Activated naive CD8-positive, alpha-beta T cell treated with anti-CD3 and anti-CD28 coated beads for 36 hours (primary cell): ENCODE results near the gene STEAP3. TPM values are rescaled to one million over a fixed set of nuclear protein-coding genes. Genes with fewer than 3 reads are reported as not detected.

Experiments used
- DNase-seq: peaks from one replicate; pipeline ENCODE4 v3.0.0; 2021
- H3K27ac Mint-ChIP-seq: one replicate; pipeline ENCODE4 v1.8.0; 2022; ENCODE audit warnings: mild to moderate bottlenecking, moderate library complexity, mixed read lengths
- H3K27me3 Mint-ChIP-seq: one replicate; pipeline ENCODE4 v1.8.0; 2022; ENCODE audit warnings: mild to moderate bottlenecking, mixed read lengths
- H3K36me3 Mint-ChIP-seq: one replicate; pipeline ENCODE4 v1.8.0; 2021; ENCODE audit warnings: mild to moderate bottlenecking, mixed read lengths
- H3K4me1 Mint-ChIP-seq: one replicate; pipeline ENCODE4 v1.8.0; 2021; ENCODE audit warnings: mixed read lengths
- H3K4me3 Mint-ChIP-seq: one replicate; pipeline ENCODE4 v1.8.0; 2022; ENCODE audit warnings: mild to moderate bottlenecking, moderate library complexity, mixed read lengths
- H3K9me3 Mint-ChIP-seq: one replicate; pipeline ENCODE4 v1.8.0; 2022; ENCODE audit warnings: mixed read lengths
- total RNA-seq, 2 experiments: library from RNA; stranded (reverse); gene quantifications; one replicate each; pipeline ENCODE4 v1.2.3, GENCODE V29; 2021

Gene STEAP3
- total RNA-seq, 2 experiments from 2014 or later, result 0.60 to 0.90 TPM

DNA sequence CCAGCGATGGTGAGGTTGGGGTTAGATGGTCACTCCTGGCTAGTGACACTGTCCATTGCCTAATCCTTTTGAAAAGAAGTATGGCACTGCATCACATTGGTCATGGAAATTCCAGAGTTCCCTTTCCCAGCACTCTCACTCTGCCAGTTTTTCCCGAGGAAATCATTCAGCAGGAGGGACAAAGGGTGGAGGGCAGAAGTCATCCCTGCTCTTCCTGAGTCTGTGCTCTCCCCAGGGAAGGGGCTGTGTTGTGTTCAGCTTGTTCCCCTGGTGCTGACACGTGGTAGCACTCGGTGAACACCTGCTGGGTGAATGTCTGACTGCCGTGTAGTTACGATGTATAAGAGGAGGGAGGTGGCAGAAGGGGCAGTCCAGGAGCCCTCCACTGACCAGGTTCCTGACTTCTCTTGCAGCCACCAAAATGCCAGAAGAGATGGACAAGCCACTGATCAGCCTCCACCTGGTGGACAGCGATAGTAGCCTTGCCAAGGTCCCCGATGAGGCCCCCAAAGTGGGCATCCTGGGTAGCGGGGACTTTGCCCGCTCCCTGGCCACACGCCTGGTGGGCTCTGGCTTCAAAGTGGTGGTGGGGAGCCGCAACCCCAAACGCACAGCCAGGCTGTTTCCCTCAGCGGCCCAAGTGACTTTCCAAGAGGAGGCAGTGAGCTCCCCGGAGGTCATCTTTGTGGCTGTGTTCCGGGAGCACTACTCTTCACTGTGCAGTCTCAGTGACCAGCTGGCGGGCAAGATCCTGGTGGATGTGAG lies 21.6 kb downstream of the STEAP3 start:
- Mint-ChIP-seq H3K4me3 (no peak overlapping the region), H3K9me3 (no peaks in the 10 kb centered on the region), H3K27ac (no peak overlapping the region), H3K27me3 (no peaks in the 10 kb centered on the region), H3K36me3 (no peaks in the 10 kb centered on the region), H3K4me1 (no peaks in the 10 kb centered on the region)
- no peak for DNase-seq

DNA sequence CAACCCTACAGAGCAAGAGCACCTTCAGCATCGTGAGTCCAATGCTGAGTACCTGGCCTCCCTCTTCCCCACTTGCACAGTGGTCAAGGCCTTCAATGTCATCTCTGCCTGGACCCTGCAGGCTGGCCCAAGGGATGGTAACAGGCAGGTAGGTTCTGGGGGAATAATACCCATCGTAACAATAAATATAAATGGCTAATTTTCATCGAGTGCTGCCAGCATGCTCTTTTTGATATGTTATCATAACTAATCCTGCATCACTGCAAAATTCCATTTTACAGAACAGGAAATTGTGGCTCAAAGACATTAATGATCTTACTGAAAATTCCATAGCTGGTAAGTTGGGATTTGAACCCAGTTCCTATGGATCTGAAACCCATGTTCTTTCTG lies 22.2 kb downstream of the STEAP3 start:
- Mint-ChIP-seq H3K4me1 (no peaks in the 10 kb centered on the region), H3K4me3 (no peak overlapping the region), H3K36me3 (no peaks in the 10 kb centered on the region), H3K27me3 (no peaks in the 10 kb centered on the region), H3K9me3 (no peaks in the 10 kb centered on the region), H3K27ac (no peak overlapping the region)
- DNase-seq, result no peak

DNA sequence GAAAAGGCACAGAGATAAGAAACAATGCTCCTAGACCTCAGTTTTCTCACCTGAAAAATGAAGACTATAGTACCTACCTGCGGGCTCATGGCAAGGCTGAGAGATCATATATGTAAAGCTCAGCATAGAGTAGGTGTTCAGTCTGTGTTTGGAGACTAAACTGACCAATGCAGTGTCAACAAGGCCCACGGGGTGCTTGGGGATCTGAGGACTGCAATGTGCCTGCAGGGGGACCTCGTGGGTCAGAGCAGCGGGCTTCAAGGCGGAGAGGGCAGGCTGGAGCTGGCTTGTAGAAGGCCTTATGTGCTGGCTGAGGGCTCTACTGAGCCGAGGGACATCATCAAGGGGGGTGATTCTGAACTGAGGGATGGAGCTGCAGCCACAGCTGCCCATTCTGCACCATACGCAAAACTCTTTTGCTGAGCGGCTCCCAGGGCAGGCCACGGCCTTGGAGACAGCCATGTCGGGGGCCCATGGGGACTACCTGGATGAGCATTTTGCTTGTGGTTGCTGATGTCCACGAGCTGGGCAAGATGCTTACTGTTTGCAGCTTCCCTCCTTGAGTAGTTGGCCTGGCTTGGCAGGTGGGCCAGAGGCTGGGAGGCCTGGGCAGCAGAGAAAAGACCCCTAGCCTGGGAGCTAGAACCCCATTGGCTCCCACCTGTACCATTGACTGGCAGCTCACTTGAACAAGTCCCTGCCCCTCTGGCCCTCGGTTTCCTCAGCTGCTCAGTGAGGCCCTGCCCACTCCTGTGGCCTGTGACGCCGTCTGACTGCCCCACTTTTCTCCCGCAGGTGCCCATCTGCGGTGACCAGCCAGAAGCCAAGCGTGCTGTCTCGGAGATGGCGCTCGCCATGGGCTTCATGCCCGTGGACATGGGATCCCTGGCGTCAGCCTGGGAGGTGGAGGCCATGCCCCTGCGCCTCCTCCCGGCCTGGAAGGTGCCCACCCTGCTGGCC lies 23.5 kb downstream of the STEAP3 start:
- no peaks in the 10 kb centered on the region for H3K4me1 Mint-ChIP-seq
- H3K27ac Mint-ChIP-seq, result no peak overlapping the region
- H3K27me3 Mint-ChIP-seq, result no peaks in the 10 kb centered on the region
- no peak overlapping the region for H3K4me3 Mint-ChIP-seq
- DNase-seq, result no peak
- no peaks in the 10 kb centered on the region for H3K9me3 Mint-ChIP-seq
- no peaks in the 10 kb centered on the region for H3K36me3 Mint-ChIP-seq

DNA sequence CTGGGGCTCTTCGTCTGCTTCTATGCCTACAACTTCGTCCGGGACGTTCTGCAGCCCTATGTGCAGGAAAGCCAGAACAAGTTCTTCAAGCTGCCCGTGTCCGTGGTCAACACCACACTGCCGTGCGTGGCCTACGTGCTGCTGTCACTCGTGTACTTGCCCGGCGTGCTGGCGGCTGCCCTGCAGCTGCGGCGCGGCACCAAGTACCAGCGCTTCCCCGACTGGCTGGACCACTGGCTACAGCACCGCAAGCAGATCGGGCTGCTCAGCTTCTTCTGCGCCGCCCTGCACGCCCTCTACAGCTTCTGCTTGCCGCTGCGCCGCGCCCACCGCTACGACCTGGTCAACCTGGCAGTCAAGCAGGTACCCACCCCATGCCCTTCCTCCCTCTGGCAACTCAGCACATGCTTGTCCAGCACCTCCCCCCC lies 24.2 kb downstream of the STEAP3 start:
- no peak for DNase-seq
- Mint-ChIP-seq H3K4me1 (no peaks in the 10 kb centered on the region), H3K27me3 (no peaks in the 10 kb centered on the region), H3K9me3 (no peaks in the 10 kb centered on the region), H3K4me3 (no peak overlapping the region), H3K27ac (no peak overlapping the region), H3K36me3 (no peaks in the 10 kb centered on the region)

DNA sequence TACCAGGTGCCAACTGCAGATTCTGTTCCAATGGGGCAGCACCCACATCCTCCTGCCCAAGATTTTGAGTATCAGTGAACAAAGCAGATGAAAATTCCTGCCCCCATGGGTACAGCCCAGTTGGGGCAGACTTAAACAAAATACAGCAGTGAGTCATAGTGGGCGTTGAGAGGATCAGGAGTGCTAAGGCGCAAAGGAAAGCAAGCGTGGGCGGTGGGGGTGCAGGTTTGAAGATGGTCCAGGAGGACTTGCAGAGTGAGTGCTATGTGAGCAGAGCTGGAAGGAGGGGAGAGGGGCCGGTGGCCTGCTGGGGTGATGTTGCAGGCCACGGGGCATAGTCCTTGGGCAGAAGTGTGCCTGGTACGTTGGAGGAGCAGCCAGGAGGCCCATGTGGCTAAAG lies 24.7 kb downstream of the STEAP3 start:
- Mint-ChIP-seq H3K4me1 (no peaks in the 10 kb centered on the region), H3K27ac (no peak overlapping the region), H3K36me3 (no peaks in the 10 kb centered on the region), H3K4me3 (no peak overlapping the region), H3K27me3 (no peaks in the 10 kb centered on the region), H3K9me3 (no peaks in the 10 kb centered on the region)
- no peak for DNase-seq

DNA sequence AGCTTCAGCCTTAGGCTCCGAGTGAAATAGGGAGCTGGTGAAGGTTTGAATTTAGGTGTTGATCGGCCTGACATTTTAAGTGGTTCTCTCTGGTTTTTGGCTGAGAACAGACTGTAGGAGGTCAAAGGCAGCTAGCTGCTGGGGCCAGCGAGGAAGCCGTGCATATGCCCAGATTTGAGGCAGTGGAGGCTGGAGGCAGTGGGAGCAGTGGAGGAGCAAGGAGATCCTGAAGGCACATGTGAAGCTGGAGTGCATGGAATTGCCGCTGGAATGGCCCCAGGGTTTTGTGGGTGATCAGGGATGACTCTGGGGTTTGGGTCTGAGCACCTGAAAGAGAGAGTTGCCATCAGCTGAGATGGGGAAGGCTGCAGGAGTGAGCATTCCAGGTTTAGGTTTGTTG lies 25.1 kb downstream of the STEAP3 start:
- DNase-seq, result no peak
- H3K9me3 Mint-ChIP-seq, result no peaks in the 10 kb centered on the region
- no peaks in the 10 kb centered on the region for H3K4me1 Mint-ChIP-seq
- H3K4me3 Mint-ChIP-seq, result no peak overlapping the region
- H3K27ac Mint-ChIP-seq, result no peak overlapping the region
- no peaks in the 10 kb centered on the region for H3K36me3 Mint-ChIP-seq
- no peaks in the 10 kb centered on the region for H3K27me3 Mint-ChIP-seq

DNA sequence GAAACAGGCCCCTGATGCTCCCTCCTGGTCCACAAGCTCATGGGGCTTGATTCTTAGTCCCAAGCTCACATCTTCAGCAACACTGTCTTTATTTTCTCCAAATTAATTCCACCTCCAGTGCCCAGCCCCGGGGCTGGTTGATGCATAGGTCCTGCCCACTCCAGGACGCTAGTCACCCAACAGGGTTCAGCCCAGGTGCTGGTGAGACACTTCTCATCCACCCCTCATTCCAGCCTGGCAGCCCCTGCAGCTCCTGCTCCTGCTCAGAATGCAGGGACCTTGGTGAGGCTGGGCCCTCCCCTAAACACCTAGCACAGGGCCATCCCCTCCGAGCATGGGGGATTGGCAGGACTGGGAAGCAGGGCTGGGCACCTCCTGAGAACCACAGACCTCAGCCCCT lies 25.7 kb downstream of the STEAP3 start:
- DNase-seq, result no peak
- Mint-ChIP-seq H3K27me3 (no peaks in the 10 kb centered on the region), H3K36me3 (no peaks in the 10 kb centered on the region), H3K9me3 (no peaks in the 10 kb centered on the region), H3K4me3 (no peak overlapping the region), H3K4me1 (no peaks in the 10 kb centered on the region), H3K27ac (no peak overlapping the region)

DNA sequence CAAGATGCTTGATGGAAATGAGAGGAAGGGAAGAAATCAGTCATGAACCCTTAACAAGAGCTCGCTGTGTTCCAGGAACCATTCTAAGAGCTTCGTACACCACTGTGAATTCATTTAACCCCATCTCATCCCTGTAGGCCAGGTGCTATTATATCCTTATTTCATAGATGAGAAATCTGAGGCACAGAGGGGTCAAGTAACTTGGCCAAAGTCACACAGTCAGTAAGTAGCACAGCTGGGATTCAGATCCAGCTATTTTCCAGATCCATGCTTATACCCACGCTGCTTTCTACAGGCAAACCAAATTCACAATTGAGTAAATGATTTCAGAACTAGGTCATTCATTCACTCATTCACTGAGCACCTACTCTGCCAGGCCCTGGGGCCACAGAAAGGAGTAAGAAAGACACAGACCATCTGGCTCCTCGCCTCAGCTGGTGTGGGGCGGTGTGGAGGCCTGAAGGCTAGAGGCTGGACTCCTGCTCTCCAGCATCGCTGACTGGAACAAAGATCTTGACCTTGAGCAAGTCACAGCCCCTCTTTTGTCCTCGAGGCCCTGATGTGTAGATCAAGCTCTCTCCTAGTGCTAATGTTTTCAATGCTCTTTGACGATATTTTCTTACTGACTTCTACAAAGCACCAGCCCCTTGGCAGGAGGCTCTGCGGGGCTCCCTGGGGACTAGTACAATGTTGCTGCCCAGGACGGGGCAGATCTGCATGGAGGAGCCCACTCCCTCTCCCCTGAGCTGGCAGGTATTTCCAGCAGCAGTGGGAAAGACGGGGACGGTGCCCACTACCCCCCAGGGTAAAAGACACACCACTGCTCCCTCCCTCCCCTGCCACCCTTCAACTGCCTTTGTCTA lies 26.5 kb downstream of the STEAP3 start:
- Mint-ChIP-seq H3K9me3 (no peaks in the 10 kb centered on the region), H3K27me3 (no peaks in the 10 kb centered on the region)

DNA sequence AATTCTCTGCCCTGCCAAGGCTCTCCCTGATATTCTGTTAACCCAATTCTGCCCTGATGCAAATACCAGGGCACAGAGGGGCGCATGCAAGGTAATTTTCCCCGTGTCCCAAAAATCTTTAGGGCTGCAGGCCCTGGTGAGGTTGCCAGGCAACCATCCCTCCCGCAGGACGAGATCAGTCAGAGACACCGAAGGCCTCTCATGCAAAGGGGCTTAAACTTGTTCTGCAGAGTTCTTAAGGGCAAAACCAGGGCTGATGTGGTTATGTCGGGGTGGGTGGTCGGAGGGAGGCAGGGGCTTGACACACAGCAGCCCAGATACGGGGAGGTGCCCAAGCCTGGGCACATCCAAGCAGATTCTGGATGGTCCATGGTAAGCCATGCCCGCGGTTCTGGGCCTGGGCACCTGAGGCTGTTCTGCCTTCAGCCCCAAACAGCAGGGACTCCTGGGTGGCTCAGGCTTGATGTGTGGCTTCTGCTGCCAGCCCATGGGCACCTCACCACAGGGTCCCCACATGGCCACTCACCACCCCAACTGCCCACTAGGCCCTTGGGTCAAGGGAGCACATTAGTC lies 27.2 kb downstream of the STEAP3 start:
- H3K27me3 Mint-ChIP-seq, result no peaks in the 10 kb centered on the region
- no peaks in the 10 kb centered on the region for H3K36me3 Mint-ChIP-seq
- no peaks in the 10 kb centered on the region for H3K9me3 Mint-ChIP-seq
- H3K4me3 Mint-ChIP-seq, result no peak overlapping the region
- H3K4me1 Mint-ChIP-seq, result no peaks in the 10 kb centered on the region
- no peak overlapping the region for H3K27ac Mint-ChIP-seq
- DNase-seq, result no peak

More for the DNA sequence above, 26.5 kb downstream of the STEAP3 start:
- Mint-ChIP-seq H3K4me1 (no peaks in the 10 kb centered on the region), H3K4me3 (no peak overlapping the region), H3K27ac (no peak overlapping the region), H3K36me3 (no peaks in the 10 kb centered on the region)
- no peak for DNase-seq

DNA sequence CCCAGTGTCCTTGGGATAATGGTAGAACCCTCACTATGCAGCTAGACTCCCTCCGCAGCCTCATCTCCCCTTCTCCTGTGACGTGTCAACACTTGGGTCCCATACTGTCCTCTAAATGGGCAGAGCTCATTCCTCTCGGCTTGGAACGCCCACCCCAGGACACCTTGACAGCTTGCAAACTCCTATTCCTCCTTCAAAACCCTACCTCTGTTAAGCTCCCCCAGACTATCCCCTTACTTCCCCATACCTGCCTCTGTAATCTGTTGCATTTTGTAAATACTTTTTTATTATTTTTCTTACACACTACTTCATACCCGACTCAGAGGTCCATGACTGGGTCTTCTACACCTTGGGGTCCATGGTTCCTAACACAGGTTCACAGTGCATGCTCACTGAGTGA lies 28.0 kb downstream of the STEAP3 start:
- no peak for DNase-seq
- Mint-ChIP-seq H3K4me1 (no peaks in the 10 kb centered on the region), H3K9me3 (no peaks in the 10 kb centered on the region), H3K27ac (no peak overlapping the region), H3K36me3 (no peaks in the 10 kb centered on the region), H3K4me3 (no peak overlapping the region), H3K27me3 (no peaks in the 10 kb centered on the region)

DNA sequence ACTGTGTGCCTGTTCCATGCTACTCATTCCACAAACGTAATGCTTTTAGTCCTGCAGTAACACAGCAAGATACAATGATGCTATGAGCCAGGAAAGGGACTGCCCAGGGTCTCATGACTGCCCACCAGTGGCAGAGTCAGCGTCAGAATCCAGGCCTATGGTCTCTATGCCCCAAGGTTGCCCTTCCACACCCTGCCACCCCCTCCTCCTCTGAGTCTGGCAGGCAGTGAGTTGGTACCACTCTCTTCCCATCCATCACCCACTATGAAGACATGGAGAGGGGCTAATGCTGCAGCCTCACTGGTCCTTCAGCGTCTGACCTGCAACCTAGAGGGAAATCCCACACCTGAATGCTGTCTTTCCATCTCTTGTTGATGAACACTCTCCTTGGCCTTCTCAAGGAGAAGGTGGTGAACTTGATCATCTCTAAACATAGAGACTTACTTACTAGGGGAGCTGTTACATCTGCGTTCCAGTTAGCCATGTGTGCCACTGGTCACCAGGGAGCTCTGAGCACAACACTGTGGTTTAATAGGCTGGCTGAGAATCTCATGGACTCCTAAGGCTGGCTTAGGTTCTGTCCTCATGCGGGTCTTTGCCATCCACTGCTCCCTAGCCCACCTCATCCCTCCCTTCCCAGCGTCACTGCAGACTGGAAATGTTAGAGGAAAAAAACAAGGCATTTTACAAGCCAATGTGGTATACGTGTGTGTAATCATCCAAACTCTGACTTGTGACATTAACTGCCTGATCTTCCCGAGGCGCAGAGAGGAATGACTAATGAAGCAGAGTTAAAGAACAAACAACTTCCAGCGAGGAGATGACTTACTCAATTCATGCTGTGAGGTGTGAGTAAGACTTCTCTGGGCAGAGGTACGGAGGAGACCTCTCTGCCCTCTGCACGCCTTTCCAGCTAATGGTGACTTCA lies 28.8 kb downstream of the STEAP3 start:
- Mint-ChIP-seq H3K36me3 (no peaks in the 10 kb centered on the region), H3K4me3 (no peak overlapping the region), H3K27ac (no peak overlapping the region), H3K27me3 (no peaks in the 10 kb centered on the region), H3K9me3 (no peaks in the 10 kb centered on the region), H3K4me1 (no peaks in the 10 kb centered on the region)
- DNase-seq, result no peak

DNA sequence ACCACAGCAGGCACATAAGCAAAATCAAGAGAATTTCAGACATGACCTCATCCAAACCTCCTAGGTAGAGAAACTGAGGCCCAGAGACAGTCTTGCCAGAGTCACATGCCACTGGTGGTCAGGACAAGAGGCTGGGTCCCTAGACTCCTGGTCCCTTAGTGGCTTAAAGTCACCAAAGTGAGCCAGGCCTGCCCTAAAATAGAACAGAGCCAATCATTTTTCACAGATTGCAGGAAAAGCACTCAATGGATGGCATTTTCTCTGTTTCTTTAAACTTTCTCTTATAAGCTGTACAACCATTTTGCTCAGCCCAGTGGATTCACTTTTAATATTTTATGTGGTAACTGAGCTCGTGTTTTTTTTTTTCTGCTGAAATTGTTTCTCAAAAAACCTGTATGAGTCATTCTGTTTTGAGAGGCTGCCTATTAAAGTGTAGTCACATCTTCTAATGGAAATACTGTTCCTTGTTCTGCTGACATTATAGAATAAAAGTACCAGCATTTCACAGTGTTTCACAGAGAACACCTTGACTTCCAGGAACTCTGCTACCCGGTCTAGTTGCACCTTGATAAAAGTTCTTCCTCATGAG lies 29.6 kb downstream of the STEAP3 start:
- DNase-seq, result no peak
- no peaks in the 10 kb centered on the region for H3K36me3 Mint-ChIP-seq
- no peak overlapping the region for H3K27ac Mint-ChIP-seq
- no peaks in the 10 kb centered on the region for H3K4me1 Mint-ChIP-seq
- no peaks in the 10 kb centered on the region for H3K27me3 Mint-ChIP-seq
- no peaks in the 10 kb centered on the region for H3K9me3 Mint-ChIP-seq
- H3K4me3 Mint-ChIP-seq, result no peak overlapping the region

DNA sequence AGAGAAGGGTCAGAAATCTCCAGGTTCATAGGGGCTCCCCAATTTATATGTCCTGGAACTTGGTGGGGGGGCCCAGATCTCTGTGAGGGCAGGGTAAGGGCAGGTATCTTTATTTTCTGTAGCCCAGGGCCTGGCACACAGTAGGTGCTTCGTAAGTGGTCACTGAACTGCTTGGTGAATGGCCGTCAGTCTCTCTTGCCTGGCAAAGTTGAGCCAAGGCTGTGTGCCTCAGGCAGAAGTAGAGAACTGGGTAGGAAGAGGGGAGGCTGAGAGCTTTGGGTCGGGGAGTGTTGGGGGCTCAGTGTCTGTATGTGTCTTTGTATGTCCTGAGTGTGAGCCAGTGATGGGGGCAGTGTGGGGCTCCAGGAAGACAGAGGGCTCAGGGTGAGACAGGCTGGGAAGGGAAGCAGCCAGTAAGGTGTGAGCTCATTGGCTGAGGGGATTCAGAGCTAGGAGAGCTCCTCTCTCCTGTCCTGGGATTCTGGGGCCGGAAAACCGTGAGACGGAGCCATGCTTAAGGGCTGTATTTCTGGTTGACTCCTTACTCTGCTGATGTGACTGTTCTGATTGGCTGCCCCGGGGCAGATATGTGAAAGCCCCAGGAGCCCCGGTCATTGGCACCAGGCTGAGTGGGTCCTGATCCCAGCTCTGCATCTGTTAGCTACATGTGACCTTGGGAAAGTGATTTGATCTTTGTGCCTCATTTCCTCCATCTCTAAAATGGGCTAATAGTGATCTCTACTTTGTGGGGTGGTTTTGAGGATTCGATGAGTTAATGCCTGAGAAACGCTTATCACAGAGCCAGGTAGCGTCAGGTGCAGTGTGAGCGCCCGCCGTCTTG lies 30.3 kb downstream of the STEAP3 start:
- Mint-ChIP-seq H3K9me3 (no peaks in the 10 kb centered on the region), H3K36me3 (no peaks in the 10 kb centered on the region), H3K27me3 (no peaks in the 10 kb centered on the region), H3K4me3 (no peak overlapping the region), H3K27ac (no peak overlapping the region), H3K4me1 (no peaks in the 10 kb centered on the region)
- no peak for DNase-seq
